GM11168 (cell line): ENCODE results near the gene GLYATL1.
"Not testable (repeated sequence)": the region's sequence is repeated elsewhere in the genome, so short reads cannot be mapped to it uniquely, and the experiment has no call there.

ENCODE experiments used
- in situ Hi-C: fragments of 300-500 bp; cut with MboI; formaldehyde crosslinking; loops from one replicate; pipeline ENCODE4 v1.12.0; 2022; ENCODE audit warnings: low sequenced_read_pairs; ENCODE audit not compliant: unreplicated experiment

The GLYATL1 gene

GRCh38 chr11:58992489-58992888 is 53.2 kb downstream of the GLYATL1 start:
- in situ Hi-C loops, result no loop called here

- in situ Hi-C loops, result no loop called here
Observed at GRCh38 chr11:58994171-58994570, 54.9 kb downstream of the GLYATL1 start.

DNA sequence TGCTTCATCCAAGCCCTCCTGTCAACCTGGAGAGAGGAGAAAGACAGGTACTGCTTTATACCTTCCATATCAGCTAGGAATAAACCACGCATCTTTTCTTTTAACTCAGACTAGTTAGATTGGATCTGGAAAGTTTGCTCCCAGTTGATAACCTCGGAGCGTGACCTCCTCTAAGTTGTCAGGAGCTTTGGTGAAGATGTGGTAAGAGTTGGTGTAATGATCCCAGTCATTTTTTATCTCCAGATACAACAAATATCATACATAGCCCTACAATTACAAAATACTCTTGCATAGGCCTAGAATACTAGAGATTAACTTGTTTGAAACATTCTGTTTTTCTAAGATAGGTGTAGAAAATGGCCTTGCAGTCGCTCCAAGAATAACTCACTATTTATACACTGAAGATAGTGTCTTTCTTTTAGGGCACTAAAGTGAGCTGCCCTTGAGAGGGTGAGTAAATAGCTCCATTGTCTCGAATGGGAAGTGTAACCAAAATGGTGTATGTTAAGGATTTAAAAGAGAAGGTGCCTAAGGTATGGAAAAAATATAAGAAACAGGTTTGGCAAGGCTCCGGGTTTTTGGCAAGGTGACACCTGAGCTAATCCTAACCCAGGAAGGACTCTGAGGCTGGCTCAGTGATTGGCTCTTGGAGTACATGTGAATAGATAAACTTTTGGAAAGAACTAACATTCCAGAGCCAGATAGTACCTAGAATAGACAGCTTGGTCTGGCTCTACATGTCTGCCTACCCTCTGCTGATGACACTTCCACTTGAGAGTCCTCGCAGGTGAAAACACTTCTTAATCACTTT is 59.4 kb downstream of the GLYATL1 start:
- in situ Hi-C loops, result no loop called here

DNA sequence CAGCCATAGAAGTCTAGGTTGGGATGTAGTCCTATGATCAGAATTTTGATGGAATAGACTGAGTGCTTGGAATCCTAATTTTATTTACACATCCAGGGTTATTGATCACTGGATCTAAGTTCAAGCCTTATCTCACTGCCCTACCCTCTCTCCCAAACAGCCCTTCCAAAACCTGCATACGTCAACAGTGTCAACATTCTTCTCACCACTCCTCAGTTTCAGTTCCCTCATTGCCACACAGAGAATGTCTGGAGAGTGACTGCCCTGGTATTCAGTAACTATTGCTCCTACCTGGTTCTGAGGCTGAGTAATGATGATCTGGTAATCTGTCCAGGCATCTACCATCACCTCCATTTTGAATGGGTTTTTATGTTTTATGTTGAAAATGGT is 60.0 kb downstream of the GLYATL1 start:
- in situ Hi-C loops, result no loop called here

GRCh38 chr11:59000003-59000402 is 60.7 kb downstream of the GLYATL1 start:
- in situ Hi-C loops, result no loop called here

DNA sequence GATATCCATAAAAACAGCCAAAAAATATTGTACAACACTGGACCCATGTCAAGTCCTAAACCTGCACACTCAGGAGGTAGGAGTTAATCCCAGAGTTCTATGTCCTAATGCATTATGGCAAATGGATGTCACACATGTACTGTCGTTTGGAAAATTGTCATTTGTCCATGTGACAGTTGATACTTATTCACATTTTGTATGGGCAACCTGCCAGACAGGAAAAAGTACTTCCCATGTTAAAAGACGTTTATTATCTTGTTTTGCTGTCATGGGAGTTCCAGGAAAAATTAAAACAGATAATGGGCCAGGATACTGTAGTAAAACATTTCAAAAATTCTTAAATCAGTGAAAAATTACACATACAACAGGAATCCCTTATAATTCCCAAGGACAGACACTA is 62.7 kb downstream of the GLYATL1 start:
- in situ Hi-C loops, result not testable (repeated sequence)
